ENCODE results near the gene SSX2IP. TPM values are rescaled to one million over a fixed set of nuclear protein-coding genes. Genes with fewer than 3 reads are reported as not detected.
"Not testable (repeated sequence)": the region's sequence is repeated elsewhere in the genome, so short reads cannot be mapped to it uniquely, and the experiment has no call there.

Gene SSX2IP
- total RNA-seq, 2 experiments from 2014 or later = 11.9 to 12.6 TPM

- Mint-ChIP-seq H3K27ac (no peak overlapping the region), H3K4me1 (ENCODE audit: low read depth) (peaks cover 14% of the 10 kb centered on the region), H3K27me3 (ENCODE audit: low read depth) (no peaks in the 10 kb centered on the region), H3K4me3 (no peak overlapping the region), H3K9me3 (peaks cover 27% of the 10 kb centered on the region), H3K36me3 (ENCODE audit: low read depth) (peaks cover 22% of the 10 kb centered on the region)
- DNase-seq = no peak
- intact Hi-C loops (cut with micrococcal nuclease) = no loop called here
- CTCF ChIA-PET = no interaction called here
Observed at GRCh38 chr1:84603941-84604830, 86.1 kb downstream of the SSX2IP start.

GRCh38 chr1:84603223-84603622, 87.0 kb downstream of the SSX2IP start:
- peaks cover 22% of the 10 kb centered on the region for H3K36me3 Mint-ChIP-seq (ENCODE audit: low read depth)
- CTCF ChIA-PET = no interaction called here
- DNase-seq = no peak
- H3K4me1 Mint-ChIP-seq (ENCODE audit: low read depth) = peaks cover 23% of the 10 kb centered on the region
- peaks cover 27% of the 10 kb centered on the region for H3K9me3 Mint-ChIP-seq
- no peaks in the 10 kb centered on the region for H3K27me3 Mint-ChIP-seq (ENCODE audit: low read depth)
- intact Hi-C loops (cut with micrococcal nuclease) = no loop called here
- H3K27ac Mint-ChIP-seq = no peak overlapping the region
- H3K4me3 Mint-ChIP-seq = no peak overlapping the region

GRCh38 chr1:84600796-84601195, 89.5 kb downstream of the SSX2IP start:
- DNase-seq = no peak
- peaks cover 31% of the 10 kb centered on the region for H3K4me1 Mint-ChIP-seq (ENCODE audit: low read depth)
- no peak overlapping the region for H3K27ac Mint-ChIP-seq
- H3K9me3 Mint-ChIP-seq = peaks cover 19% of the 10 kb centered on the region
- intact Hi-C loops (cut with micrococcal nuclease) = no loop called here
- CTCF ChIA-PET = interaction anchor here (0.9 kb wide), 1 partner anchor 19 kb away, joined by 3 read pairs; no protein-coding TSS in a partner anchor
- no peak overlapping the region for H3K4me3 Mint-ChIP-seq
- H3K36me3 Mint-ChIP-seq (ENCODE audit: low read depth) = peaks cover 18% of the 10 kb centered on the region
- H3K27me3 Mint-ChIP-seq (ENCODE audit: low read depth) = no peaks in the 10 kb centered on the region

GRCh38 chr1:84598846-84599741, 91.2 kb downstream of the SSX2IP start:
- H3K4me3 Mint-ChIP-seq = no peak overlapping the region
- CTCF ChIA-PET = no interaction called here
- intact Hi-C loops (cut with micrococcal nuclease) = loop anchor here (1.0 to 2.0 kb wide), 5 partner anchors 20 to 446 kb away; partner anchors contain the start of genes GNG5, SPATA1 and SSX2IP
- DNase-seq = no peak
- H3K27ac Mint-ChIP-seq = peak overlapping the region; percentile 70
- H3K9me3 Mint-ChIP-seq = peaks cover 2% of the 10 kb centered on the region
- H3K4me1 Mint-ChIP-seq (ENCODE audit: low read depth) = peaks cover 31% of the 10 kb centered on the region
- H3K27me3 Mint-ChIP-seq (ENCODE audit: low read depth) = no peaks in the 10 kb centered on the region
- H3K36me3 Mint-ChIP-seq (ENCODE audit: low read depth) = peaks cover 7% of the 10 kb centered on the region

- peak overlapping the region; percentile 70 for H3K27ac Mint-ChIP-seq
- peaks cover 31% of the 10 kb centered on the region for H3K4me1 Mint-ChIP-seq (ENCODE audit: low read depth)
- DNase-seq = no peak
- no peaks in the 10 kb centered on the region for H3K27me3 Mint-ChIP-seq (ENCODE audit: low read depth)
- no peaks in the 10 kb centered on the region for H3K9me3 Mint-ChIP-seq
- CTCF ChIA-PET = no interaction called here
- peaks cover 2% of the 10 kb centered on the region for H3K36me3 Mint-ChIP-seq (ENCODE audit: low read depth)
- intact Hi-C loops (cut with micrococcal nuclease) = loop anchor here (2.0 kb wide), 1 partner anchor 446 kb away; no protein-coding TSS in a partner anchor
- no peak overlapping the region for H3K4me3 Mint-ChIP-seq
Observed at GRCh38 chr1:84598418-84598817, 91.8 kb downstream of the SSX2IP start.

GRCh38 chr1:84597011-84597410, 93.2 kb downstream of the SSX2IP start:
- H3K4me1 Mint-ChIP-seq (ENCODE audit: low read depth) = peaks cover 31% of the 10 kb centered on the region
- H3K9me3 Mint-ChIP-seq = no peaks in the 10 kb centered on the region
- H3K4me3 Mint-ChIP-seq = no peak overlapping the region
- H3K36me3 Mint-ChIP-seq (ENCODE audit: low read depth) = no peaks in the 10 kb centered on the region
- no peak for DNase-seq
- H3K27ac Mint-ChIP-seq = no peak overlapping the region
- intact Hi-C loops (cut with micrococcal nuclease) = no loop called here
- H3K27me3 Mint-ChIP-seq (ENCODE audit: low read depth) = no peaks in the 10 kb centered on the region
- CTCF ChIA-PET = interaction anchor here (0.8 to 0.9 kb wide), 3 partner anchors 10 to 141 kb away, joined by 3 to 4 read pairs (median 3); no protein-coding TSS in a partner anchor

- H3K36me3 Mint-ChIP-seq (ENCODE audit: low read depth); H3K27ac Mint-ChIP-seq; H3K9me3 Mint-ChIP-seq; H3K4me3 Mint-ChIP-seq; DNase-seq; H3K27me3 Mint-ChIP-seq (ENCODE audit: low read depth); CTCF ChIA-PET; intact Hi-C loops (cut with micrococcal nuclease): not testable (repeated sequence)
- peaks cover 24% of the 10 kb centered on the region for H3K4me1 Mint-ChIP-seq (ENCODE audit: low read depth)
Observed at GRCh38 chr1:84594959-84595358, 95.3 kb downstream of the SSX2IP start.

Other genes with a start within 250 kb of the SSX2IP start
- gene RPF1, start 211.2 kb downstream of the SSX2IP start, total RNA-seq = 10 to 100 TPM; 57.2 to 57.6 TPM
- gene SPATA1, start 184.1 kb downstream of the SSX2IP start, total RNA-seq = 1 to 10 TPM; 1.8 to 2.7 TPM
- 100 to 1,000 TPM; 128 to 132 TPM for gene GNG5, start 183.9 kb downstream of the SSX2IP start, total RNA-seq
- 10 to 100 TPM; 21.1 to 21.2 TPM for gene CTBS, start 116.0 kb downstream of the SSX2IP start, total RNA-seq
- 1 to 10 TPM in 1 of 2 experiments, under 1 TPM in 1; 0.74 to 1.1 TPM for gene LPAR3, start 202.7 kb upstream of the SSX2IP start, total RNA-seq